Cardiac fibroblast (primary cell): ENCODE measurements around the gene PER2.

ENCODE experiments used
- DNase-seq, 2 donors: peaks; one replicate each; pipeline versions ENCODE4 v3.0.0 to v3.0.0-alpha.2; 2010; ENCODE audit warnings: low read depth in 2 of 2
- H3K4me3 ChIP-seq, 2 donors: replicated peaks in 1 of 2; 1 replicate in 1 of 2; 2 replicates in 1 of 2; pipeline ENCODE4 v1.5.1; 2011; ENCODE audit warnings: low read depth in 2 of 2, low read length in 2 of 2, mild to moderate bottlenecking in 2 of 2, moderate library complexity in 1 of 2
- TF ChIP-seq, protein P1 (sequence below): IDR thresholded peaks from one replicate; pipeline ENCODE4 v1.5.1; 2011; ENCODE audit warnings: low read depth, mild to moderate bottlenecking, low read length, inconsistent platforms

Gene PER2

DNA sequence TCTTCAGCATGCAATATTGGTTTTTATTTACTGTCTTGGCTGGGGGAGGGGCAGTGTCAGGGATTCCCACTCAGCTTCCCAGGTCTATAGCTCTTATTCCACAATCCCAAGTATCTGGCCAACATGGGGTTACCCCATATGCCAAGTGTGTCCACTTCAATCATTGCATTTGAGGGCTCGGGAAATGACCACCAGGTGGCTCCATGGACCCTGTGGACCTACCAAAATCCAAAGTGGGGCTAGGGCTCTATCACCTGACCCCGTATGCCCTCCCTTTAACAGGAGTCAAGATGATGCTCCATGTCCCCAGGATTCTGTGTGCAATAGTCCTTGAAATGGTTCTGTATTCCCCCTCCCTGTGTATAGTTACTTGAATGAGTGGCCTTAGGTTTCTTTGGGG lies 19.8 kb upstream of the PER2 start:
- no peak for DNase-seq

DNA sequence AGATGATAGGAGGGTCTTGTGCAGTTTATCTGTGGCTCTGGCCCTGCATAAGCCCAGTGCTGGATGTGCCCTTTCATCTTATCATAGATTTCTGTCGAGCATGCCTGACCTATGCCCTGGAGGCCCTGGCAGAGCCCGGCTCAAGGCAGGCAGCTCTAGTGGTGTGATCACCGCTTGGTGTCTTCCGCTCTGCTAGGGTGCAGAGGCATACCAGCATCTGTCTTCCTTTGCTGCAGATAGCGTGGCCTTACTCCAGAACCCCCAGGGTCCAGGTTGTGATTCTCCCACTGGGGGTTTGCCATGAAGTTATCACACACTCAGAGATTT lies 18.2 kb upstream of the PER2 start:
- TF ChIP-seq, protein P1, sequence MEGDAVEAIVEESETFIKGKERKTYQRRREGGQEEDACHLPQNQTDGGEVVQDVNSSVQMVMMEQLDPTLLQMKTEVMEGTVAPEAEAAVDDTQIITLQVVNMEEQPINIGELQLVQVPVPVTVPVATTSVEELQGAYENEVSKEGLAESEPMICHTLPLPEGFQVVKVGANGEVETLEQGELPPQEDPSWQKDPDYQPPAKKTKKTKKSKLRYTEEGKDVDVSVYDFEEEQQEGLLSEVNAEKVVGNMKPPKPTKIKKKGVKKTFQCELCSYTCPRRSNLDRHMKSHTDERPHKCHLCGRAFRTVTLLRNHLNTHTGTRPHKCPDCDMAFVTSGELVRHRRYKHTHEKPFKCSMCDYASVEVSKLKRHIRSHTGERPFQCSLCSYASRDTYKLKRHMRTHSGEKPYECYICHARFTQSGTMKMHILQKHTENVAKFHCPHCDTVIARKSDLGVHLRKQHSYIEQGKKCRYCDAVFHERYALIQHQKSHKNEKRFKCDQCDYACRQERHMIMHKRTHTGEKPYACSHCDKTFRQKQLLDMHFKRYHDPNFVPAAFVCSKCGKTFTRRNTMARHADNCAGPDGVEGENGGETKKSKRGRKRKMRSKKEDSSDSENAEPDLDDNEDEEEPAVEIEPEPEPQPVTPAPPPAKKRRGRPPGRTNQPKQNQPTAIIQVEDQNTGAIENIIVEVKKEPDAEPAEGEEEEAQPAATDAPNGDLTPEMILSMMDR: no peak
- H3K4me3 ChIP-seq: no peak overlapping the region
- no peak for DNase-seq

More for the DNA sequence above, 19.8 kb upstream of the PER2 start:
- H3K4me3 ChIP-seq: no peak overlapping the region
- TF ChIP-seq, protein P1: peak; percentile 34

DNA sequence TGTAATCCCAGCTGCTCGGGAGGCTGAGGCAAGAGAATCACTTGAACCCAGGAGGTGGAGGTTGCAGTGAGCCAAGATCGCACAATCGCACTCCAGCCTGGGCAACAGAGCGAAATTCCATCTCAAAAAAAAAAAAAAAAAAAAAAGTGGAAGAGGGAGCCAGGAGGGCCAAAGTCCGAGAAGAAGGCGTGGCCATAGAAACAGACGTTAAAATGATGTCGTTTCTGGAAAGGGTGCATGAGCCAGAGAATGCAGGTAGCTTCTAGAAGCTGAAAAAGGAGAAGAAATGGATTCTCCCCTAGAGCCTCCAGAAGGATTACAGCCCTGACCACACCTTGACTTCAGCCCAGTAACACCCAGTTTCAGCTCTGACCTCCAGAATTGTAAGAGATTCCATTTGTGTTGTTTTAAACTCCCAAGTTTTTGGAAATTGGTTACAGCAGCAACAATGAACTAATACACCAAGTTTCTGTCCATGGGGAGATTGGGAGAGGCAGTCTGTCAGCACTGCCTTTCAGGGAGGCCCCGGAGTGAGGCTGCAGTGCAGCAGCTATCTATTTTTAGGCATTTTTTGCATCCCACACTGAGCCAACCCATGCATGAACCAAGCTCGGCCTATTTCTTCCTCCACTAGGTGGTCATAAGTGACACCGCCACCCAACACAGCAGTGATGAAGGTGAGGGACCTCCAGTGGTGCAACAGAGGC lies 17.7 kb upstream of the PER2 start:
- no peak for DNase-seq
- H3K4me3 ChIP-seq: no peak overlapping the region
- TF ChIP-seq, protein P1: no peak

DNA sequence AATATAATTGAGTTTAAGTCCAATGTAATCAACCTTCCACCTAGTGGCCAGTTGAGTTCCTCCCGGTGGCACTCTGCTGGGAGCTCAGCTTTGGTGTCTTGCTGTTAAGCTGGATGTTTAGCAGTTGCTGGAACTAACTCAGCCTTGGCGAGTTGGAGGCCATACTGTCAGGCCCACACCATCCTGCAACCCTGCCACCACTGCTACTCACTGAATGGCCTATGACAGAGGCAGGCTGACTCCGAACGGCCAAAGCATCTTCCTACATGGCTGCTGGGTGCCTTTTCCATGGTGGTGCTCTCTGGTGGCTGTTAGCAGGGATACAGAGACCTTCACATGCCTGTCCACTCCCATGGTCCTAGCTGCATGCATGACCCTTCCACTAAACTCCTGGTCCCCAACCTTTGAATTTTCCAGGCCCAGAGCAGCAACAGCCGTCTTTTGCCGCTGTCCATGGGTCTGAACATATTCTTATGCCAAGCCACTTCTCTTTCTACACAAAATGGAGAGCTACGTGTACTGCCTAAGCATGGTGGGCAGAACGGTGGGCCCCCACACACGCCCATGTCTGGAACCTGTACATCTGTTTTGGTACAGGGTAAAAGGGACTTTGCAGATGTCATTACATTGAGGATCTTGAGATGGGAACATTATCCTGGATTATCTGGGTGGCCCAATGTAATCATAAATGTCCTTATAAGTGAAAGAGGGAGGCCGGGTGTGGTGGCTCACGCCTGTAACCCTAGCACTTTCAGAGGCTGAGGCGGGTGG lies 16.9 kb upstream of the PER2 start:
- TF ChIP-seq, protein P1: peak; percentile 29
- no peak overlapping the region for H3K4me3 ChIP-seq
- no peak for DNase-seq

DNA sequence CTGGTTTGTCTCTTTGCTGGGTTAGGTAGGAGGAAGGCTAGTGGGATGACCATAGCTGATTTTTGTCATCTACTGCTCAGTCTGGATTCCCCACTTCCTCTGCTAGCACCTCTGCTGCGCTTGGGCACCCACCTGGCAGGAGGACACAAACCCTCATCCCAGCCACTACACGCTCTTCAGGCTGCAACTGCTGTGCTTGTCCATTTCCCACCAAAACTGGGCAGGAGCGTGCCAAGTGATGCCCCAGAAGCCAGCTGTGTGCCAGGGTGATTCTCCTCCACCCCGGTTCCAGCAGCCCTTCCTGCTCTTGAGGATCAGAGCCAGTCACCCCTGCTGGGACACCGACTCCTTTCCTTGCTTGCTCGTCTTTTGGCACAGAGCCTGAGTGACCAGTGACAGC lies 15.7 kb upstream of the PER2 start:
- no peak for DNase-seq
- TF ChIP-seq, protein P1: no peak
- H3K4me3 ChIP-seq: no peak overlapping the region

DNA sequence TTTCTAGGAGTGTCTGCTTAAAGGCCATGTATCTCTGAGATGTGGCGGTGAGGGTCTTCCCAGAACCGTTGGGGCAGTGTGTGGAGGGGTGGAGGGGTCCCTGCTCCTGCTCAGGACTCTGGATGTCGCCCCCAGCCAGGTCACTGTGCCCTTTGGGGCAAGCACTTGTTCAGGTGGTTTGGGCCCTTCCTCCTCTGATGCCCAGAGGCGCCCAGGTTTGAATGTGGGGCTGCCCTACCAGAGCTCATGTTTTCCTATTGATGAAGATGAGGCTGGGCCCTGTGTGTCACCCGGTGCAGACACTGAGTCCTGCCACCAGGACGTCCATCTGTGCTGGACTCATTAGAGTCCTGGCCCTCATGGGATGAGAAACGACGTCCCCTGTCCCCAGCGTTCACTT lies 14.3 kb upstream of the PER2 start:
- H3K4me3 ChIP-seq: no peak overlapping the region
- no peak for DNase-seq
- TF ChIP-seq, protein P1: no peak
